ENCODE measurements around the gene ING2. TPM values are rescaled to one million over a fixed set of nuclear protein-coding genes. Genes with fewer than 3 reads are reported as not detected.
"Not testable (repeated sequence)": the region's sequence is repeated elsewhere in the genome, so short reads cannot be mapped to it uniquely, and the experiment has no call there.

The ING2 gene, protein sequence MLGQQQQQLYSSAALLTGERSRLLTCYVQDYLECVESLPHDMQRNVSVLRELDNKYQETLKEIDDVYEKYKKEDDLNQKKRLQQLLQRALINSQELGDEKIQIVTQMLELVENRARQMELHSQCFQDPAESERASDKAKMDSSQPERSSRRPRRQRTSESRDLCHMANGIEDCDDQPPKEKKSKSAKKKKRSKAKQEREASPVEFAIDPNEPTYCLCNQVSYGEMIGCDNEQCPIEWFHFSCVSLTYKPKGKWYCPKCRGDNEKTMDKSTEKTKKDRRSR
- 10 to 100 TPM in 1 of 3 donors, 1 to 10 TPM in 2; 8.4 to 10.2 (median 9.7) TPM for polyA plus RNA-seq

DNA sequence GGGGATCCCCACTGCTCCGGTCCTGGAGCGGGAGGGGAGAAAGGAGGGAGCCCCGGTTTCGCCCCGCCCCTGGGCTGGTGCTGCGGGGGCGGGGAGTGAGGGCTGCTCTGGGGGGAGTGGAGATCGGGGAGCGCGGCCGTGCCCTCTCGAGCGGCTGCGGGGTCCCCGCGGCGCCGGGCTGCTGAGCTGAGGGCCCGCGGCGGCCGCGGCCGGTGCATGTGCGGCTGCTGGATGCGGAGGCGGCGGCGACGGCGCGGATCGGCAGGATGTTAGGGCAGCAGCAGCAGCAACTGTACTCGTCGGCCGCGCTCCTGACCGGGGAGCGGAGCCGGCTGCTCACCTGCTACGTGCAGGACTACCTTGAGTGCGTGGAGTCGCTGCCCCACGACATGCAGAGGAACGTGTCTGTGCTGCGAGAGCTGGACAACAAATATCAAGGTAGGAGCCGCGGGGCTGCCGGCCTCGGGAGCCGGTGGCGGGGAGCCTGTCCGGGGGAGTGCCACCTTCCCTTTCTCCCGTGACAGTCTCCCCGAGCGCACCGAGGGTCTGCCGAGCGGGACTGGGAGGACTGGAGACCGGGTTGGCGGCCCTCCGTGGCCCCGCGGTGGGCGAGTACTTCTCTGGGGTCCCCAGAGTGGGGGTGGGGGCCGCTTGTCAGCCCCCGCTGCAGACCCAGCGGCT lies at the start of gene ING2:
Gene ING2, plus strand, starts transcription at position 129 of the 681 bp plus-strand sequence. Its CDS starts 138 bp downstream, at position 267.
- H3K27ac Mint-ChIP-seq, result peak within 1 kb of the TSS; percentile 92 to 99 (median 98)
- H3K4me1 Mint-ChIP-seq, result peaks cover 15 to 21% of the 10 kb centered on the region in 2 donors
- no peak for DNase-seq
- peaks cover 0 to 1% (median under 1%) of the 10 kb centered on the region in 3 donors for H3K36me3 Mint-ChIP-seq
- H3K27me3 Mint-ChIP-seq (ENCODE audit: low read depth in 3 of 3), result peaks cover 5 to 12% (median 8%) of the 10 kb centered on the region in 3 donors
- no peaks in the 10 kb centered on the region for H3K9me3 Mint-ChIP-seq
- peak within 1 kb of the TSS; percentile 92 to 99 (median 97) for H3K4me3 Mint-ChIP-seq

DNA sequence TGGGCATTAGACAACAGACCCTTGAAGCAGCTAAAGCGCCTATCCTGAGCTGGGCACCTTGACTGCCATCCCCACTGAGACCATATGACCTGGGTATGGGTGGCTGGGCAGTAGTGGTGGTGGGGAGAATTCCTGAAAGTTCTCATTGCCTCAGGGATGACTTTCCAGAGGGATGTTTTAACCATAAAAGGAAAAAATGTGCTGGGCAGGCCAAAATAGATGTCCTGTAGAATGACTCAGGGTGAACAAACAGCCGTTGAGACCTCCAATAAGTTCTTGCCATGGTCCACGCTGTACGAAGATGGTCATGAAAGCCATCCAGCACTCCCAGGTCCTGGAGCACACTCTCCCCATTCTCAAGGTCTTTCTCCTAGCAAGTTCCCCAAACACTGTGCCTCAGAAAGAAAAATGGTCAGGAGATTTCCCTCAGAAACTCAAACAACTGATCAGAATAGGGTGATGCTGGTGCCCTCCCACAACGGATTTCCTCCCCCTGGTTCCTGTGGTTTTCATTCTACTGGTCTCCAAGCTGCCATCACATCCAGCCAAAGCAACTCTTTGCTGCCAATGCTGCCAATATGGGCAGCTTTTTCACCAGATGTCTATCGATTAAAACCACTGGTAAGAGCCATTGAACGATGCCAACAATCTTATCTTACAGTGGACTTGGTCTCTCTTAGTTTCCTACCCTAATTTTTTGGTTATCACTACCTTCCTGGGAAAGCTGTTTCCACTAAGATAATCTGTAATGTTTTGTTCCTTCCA lies 49.2 kb upstream of the ING2 start:
- no peaks in the 10 kb centered on the region for H3K9me3 Mint-ChIP-seq
- peaks cover 0 to 3% (median 0%) of the 10 kb centered on the region in 3 donors for H3K27me3 Mint-ChIP-seq (ENCODE audit: low read depth in 3 of 3)
- H3K27ac Mint-ChIP-seq, result peak overlapping the region in 5 of 6 donors; percentile 12 to 70 (median 49)
- H3K36me3 Mint-ChIP-seq, result peaks cover 0 to 8% (median 0%) of the 10 kb centered on the region in 3 donors
- no peak for DNase-seq
- peaks cover 13 to 18% of the 10 kb centered on the region in 2 donors for H3K4me1 Mint-ChIP-seq
- peak overlapping the region in 1 of 5 donors; percentile 43 for H3K4me3 Mint-ChIP-seq

DNA sequence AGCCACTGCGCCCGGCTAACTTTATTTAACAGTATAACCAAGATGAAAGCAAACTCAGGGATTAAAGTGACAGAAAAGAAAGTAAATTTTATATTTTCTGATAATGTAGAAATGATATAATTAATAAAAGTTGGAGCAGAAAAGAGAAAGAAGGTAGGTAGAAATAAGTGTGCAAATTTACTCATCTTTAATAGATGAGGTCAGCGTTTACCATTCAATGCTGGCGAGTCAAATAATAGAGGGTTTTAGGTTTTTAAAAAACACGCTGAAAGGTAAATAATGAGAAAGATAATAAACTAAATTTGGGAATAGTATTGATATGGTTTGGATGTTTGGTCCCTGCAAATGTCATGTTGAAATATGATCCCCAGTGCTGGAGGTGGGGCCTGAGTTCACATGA lies 46.9 kb upstream of the ING2 start:
- H3K27ac Mint-ChIP-seq, result no peak overlapping the region
- H3K4me3 Mint-ChIP-seq, result no peak overlapping the region
- DNase-seq, result no peak
- H3K9me3 Mint-ChIP-seq, result no peaks in the 10 kb centered on the region
- H3K4me1 Mint-ChIP-seq, result peaks cover 13 to 18% of the 10 kb centered on the region in 2 donors
- H3K27me3 Mint-ChIP-seq (ENCODE audit: low read depth in 3 of 3), result peaks cover 0 to 3% (median 0%) of the 10 kb centered on the region in 3 donors
- peaks cover 0 to 5% (median 0%) of the 10 kb centered on the region in 3 donors for H3K36me3 Mint-ChIP-seq

DNA sequence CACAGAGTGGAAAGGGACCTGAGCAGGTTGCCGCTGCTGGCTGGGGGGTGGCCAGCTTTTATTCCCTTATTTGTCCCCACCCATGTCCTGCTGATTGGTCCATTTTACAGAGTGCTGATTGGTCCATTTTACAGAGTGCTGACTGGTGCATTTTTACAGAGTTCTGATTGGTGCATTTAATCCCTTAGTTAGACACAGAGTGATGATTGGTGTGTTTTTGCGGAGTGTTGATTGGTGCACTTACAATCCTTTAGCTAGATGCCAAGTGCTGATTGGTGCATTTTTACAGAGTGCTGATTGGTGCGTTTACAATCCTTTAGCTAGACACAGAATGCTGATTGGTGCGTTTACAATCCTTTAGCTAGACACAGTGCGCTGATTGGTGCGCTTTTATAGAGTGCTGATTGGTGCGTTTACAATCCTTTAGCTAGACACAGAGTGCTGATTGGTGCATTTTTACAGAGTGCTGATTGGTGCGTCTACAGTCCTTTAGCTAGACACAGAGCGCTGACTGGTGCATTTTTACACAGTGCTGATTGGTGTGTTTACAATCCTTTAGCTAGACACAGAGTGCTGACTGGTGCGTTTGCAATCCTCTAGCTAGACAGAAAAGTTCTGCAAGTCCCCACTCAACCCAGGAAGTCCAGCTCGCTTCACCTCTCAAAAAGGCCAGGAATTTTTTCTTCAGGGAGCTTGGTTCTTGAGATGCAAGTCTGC lies 40.8 kb upstream of the ING2 start:
- not testable (repeated sequence) for H3K4me1 Mint-ChIP-seq; DNase-seq; H3K27ac Mint-ChIP-seq; H3K4me3 Mint-ChIP-seq; H3K27me3 Mint-ChIP-seq (ENCODE audit: low read depth in 3 of 3); H3K9me3 Mint-ChIP-seq; H3K36me3 Mint-ChIP-seq

DNA sequence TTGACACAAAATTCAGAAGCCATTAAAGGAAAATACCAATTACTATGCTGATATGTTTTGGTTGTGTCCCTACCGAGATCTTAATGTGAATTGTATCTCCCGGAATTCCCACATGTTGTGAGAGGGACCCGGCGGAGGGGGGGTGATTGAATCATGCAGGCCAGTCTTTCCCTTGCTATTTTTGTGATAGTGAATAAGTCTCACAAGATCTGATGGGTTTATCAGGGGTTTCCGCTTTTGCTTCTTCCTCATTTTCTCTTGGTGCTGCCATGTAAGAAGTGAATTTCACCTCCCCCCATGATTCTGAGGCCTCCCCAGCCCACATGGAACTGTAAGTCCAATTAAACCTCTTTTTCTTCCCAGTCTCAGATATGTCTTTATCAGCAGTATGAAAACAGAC lies 39.0 kb upstream of the ING2 start:
- H3K4me1 Mint-ChIP-seq; H3K27me3 Mint-ChIP-seq (ENCODE audit: low read depth in 3 of 3); DNase-seq; H3K9me3 Mint-ChIP-seq; H3K27ac Mint-ChIP-seq; H3K36me3 Mint-ChIP-seq; H3K4me3 Mint-ChIP-seq: not testable (repeated sequence)

DNA sequence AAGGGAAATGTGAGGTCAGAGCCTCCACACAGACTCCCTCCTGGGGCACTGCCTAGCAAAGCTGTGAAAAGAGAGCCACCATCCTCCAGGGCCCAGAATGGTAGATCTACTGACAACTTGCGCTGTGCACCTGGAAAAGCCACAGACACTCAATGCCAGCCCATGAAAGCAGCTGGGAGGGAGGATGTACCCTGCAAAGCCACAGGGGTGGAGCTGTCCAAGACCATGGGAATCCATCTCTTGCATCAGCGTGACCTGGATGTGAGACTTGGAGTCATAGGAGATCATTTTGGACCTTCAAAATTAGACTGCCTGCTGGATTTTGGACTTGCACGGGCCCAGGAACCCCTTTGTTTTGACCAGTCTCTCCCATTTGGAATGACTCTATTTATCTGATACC lies 37.6 kb upstream of the ING2 start:
- DNase-seq, result no peak
- Mint-ChIP-seq H3K4me3 (no peak overlapping the region), H3K27me3 (ENCODE audit: low read depth in 3 of 3) (peaks cover 0 to 6% (median 0%) of the 10 kb centered on the region in 3 donors), H3K27ac (no peak overlapping the region), H3K9me3 (no peaks in the 10 kb centered on the region), H3K36me3 (no peaks in the 10 kb centered on the region), H3K4me1 (peaks cover 0 to under 1% of the 10 kb centered on the region in 2 donors)

DNA sequence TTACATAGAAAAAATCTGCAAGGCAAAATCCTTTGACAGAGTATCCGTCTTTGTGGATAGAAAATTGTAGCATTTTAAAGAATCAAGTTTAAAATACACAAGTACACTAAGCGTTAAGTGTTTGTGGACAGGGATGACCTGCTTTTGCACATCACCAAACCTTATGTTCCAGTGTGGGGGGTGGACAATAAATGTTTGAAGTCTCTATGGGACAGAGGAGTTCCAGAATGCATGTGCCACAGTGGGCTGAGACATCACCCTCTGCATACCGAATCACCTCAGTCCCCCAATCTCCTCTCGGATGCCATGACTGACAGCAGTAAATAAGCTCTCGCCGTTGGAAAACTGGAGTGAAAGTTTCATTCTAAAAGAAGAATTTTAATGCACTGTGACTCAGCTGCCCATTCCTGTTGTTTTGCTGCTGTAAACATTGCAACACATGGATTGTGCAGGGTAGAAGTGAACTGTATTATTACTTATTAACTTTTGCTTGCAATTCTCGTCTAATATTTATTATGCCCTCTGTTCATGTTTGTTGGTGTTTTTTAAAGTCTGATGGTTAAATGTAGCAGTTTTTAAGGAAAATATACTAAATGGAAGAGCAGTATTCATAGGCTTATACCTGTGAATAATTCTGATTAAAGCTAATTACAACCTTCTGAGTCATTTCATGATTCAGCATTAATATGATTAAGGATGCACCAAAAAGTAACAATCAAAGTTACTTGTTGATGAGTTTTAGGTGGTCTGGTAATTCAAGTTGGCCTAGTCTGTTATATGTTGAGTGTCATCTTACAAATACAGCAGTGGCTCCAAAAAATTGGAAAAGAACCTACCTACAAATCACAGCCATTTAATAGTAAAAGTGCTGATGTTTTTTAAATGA lies 36.4 kb upstream of the ING2 start:
- peaks cover 0 to 7% of the 10 kb centered on the region in 2 donors for H3K4me1 Mint-ChIP-seq
- DNase-seq, result no peak
- peaks cover 0 to 4% (median 0%) of the 10 kb centered on the region in 3 donors for H3K27me3 Mint-ChIP-seq (ENCODE audit: low read depth in 3 of 3)
- H3K9me3 Mint-ChIP-seq, result no peaks in the 10 kb centered on the region
- no peak overlapping the region for H3K4me3 Mint-ChIP-seq
- H3K36me3 Mint-ChIP-seq, result no peaks in the 10 kb centered on the region
- no peak overlapping the region for H3K27ac Mint-ChIP-seq

DNA sequence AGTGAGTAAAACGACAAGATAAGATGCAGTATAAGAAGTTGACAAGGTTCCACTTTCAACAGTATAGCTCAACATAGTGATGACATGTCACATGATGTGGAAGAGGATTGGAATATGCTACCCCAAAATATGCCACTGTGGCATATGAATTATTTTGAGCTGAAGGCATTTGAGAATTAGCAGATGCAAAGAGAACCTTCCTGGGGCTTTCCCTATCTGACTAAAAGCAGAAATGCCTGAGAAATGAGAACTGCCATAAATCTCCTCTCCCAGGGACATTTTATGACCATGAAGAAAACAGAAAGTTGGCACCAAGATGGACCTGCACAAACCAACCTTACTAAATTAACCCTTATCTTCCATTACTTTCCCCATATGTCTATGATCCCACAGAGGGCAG lies 35.6 kb upstream of the ING2 start:
- Mint-ChIP-seq H3K9me3 (no peaks in the 10 kb centered on the region), H3K4me3 (no peak overlapping the region), H3K27ac (no peak overlapping the region), H3K4me1 (peaks cover 0 to 7% of the 10 kb centered on the region in 2 donors), H3K27me3 (ENCODE audit: low read depth in 3 of 3) (peaks cover 0 to 4% (median 2%) of the 10 kb centered on the region in 3 donors), H3K36me3 (no peaks in the 10 kb centered on the region)
- no peak for DNase-seq

DNA sequence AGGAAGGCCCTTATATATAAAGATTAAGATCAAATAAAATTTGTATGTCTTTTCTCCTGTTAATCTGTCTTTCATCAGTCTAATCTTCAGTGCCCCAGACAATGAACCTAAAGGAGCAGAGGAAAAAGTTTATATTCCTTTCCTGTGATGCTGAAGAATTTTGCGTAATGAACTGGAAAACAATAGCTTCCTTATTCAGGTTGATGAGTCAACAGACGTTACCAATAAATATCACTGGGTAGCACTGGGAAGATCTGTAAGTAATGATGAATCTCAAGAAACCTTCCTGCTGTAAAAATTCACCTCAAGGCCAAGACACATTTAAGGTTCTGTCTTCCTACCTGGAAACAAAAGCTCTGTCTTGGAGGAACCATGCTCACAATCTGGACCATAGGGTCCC lies 34.9 kb upstream of the ING2 start:
- DNase-seq, result no peak
- no peaks in the 10 kb centered on the region for H3K9me3 Mint-ChIP-seq
- peaks cover 0 to 7% of the 10 kb centered on the region in 2 donors for H3K4me1 Mint-ChIP-seq
- H3K27ac Mint-ChIP-seq, result no peak overlapping the region
- H3K36me3 Mint-ChIP-seq, result no peaks in the 10 kb centered on the region
- H3K4me3 Mint-ChIP-seq, result no peak overlapping the region
- peaks cover 2 to 4% (median 2%) of the 10 kb centered on the region in 3 donors for H3K27me3 Mint-ChIP-seq (ENCODE audit: low read depth in 3 of 3)

DNA sequence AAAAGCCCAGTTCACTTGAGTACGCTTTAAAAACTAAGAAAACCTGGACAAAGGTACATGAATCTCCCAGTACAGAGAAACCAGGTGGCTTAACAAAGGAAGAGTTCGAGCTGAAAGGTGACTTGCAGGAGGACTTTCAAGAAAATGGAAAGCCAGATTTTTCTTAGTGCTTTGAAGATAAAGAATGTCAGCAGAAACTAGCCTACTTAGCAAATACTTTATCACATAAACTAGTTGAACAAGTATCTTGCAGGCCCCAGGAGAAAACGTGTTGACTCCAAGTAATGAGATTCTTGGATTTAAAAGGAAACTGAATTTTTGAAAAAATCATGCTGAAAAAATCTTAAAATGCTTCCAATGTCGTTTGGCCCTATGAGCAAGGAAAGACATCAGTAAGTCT lies 34.0 kb upstream of the ING2 start:
- Mint-ChIP-seq H3K4me3 (no peak overlapping the region), H3K9me3 (no peaks in the 10 kb centered on the region), H3K36me3 (no peaks in the 10 kb centered on the region), H3K27ac (no peak overlapping the region), H3K4me1 (peaks cover 0 to 7% of the 10 kb centered on the region in 2 donors), H3K27me3 (ENCODE audit: low read depth in 3 of 3) (peaks cover 2 to 4% (median 2%) of the 10 kb centered on the region in 3 donors)
- no peak for DNase-seq

DNA sequence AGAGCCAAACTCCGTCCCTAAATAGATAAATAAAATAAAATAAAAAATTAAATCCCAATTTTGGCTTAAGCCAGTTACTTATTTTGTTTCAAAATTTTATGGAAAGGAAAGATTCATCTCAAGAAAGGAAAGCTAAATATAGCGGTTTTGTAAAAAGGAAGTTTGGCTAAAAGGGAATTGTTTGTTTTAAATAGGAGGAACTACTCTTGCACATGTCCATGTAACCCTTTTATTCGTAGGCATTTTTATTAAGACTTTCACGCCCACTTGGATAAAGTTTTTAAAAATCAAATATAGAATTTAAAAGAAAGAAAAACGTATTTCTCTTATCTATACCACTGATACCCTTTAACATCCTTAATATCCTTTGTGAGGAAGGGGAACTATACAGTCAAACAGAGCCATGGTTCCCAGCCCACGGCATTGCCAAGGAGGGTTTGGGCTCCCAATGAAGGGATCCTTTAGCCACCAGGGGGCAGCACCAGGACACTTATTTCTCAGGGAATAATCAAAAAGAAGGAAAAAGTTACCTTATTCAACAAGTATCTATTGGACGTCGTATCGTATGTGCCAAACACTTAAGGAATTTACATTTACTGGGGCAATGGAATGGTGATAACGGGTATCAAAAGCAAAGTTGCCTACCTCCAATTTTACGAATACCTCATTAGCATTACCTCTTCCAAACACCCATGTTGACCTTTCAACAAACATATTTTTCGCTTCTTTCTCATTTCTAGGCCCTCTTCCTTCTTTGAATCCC lies 32.7 kb upstream of the ING2 start:
- DNase-seq, result peak; percentile 60 to 65 (median 65)
- H3K4me1 Mint-ChIP-seq, result peaks cover 0 to 7% of the 10 kb centered on the region in 2 donors
- no peak overlapping the region for H3K27ac Mint-ChIP-seq
- no peak overlapping the region for H3K4me3 Mint-ChIP-seq
- no peaks in the 10 kb centered on the region for H3K9me3 Mint-ChIP-seq
- H3K27me3 Mint-ChIP-seq (ENCODE audit: low read depth in 3 of 3), result peaks cover 2 to 4% (median 2%) of the 10 kb centered on the region in 3 donors
- H3K36me3 Mint-ChIP-seq, result no peaks in the 10 kb centered on the region

DNA sequence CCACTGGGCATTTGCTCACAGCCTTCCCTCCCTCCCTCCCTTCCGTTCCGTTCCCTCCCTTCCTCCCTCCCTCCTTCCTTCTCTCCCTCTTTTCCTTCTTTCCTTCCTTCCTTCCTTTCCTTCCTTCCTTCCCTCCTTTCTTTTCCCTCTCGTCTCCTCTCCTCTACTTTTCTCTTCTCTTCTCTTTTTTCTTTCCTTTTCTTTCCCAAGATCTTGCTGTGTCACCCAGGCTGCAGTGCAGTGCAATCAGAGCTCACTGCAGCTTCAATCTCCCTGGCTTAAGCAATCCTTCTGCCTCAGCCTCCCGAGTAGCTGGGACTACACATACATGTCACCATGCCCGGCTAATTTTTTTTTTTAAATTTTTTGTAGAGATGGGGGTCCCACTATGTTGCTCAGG lies 26.7 kb upstream of the ING2 start:
- H3K36me3 Mint-ChIP-seq, result no peaks in the 10 kb centered on the region
- no peaks in the 10 kb centered on the region for H3K4me1 Mint-ChIP-seq
- H3K9me3 Mint-ChIP-seq, result no peaks in the 10 kb centered on the region
- H3K27me3 Mint-ChIP-seq (ENCODE audit: low read depth in 3 of 3), result peaks cover 1 to 4% (median 2%) of the 10 kb centered on the region in 3 donors
- DNase-seq, result no peak
- no peak overlapping the region for H3K4me3 Mint-ChIP-seq
- peak overlapping the region in 1 of 6 donors; percentile 18 for H3K27ac Mint-ChIP-seq
